Heart left ventricle (tissue), 16 donors: ENCODE measurements around the gene PTPDC1. TPM values are rescaled to one million over a fixed set of nuclear protein-coding genes. Genes with fewer than 3 reads are reported as not detected.

Experiments used
- ATAC-seq, 4 donors: fragments of 200-7000 bp; cut with Tn5 transposase; one replicate each; pipeline ENCODE4 v1.9.1; 2020 to 2022; ENCODE audit warnings: moderate library complexity in 4 of 4, mild to moderate bottlenecking in 3 of 4, moderate number of reproducible peaks in 1 of 4
- DNase-seq, 5 donors: peaks; one replicate each; pipeline ENCODE4 v3.0.0-alpha.2; 2020
- H3K27ac ChIP-seq, 12 donors: fragments of 200-600 bp; sonication (generic) in 4 of 12; one replicate each; pipeline versions ENCODE4 v1.5.0 to v1.8.0; 2016 to 2022; ENCODE audit warnings: mild to moderate bottlenecking in 2 of 12
- H3K27me3 ChIP-seq, 9 donors: fragments of 200-600 bp; sonication (generic) in 2 of 9; one replicate each; pipeline versions ENCODE4 v1.5.1 to v1.8.0; 2016 to 2022; ENCODE audit warnings: mild to moderate bottlenecking in 3 of 9
- H3K36me3 ChIP-seq, 9 donors: fragments of 200-600 bp; sonication (generic) in 2 of 9; one replicate each; pipeline versions ENCODE4 v1.5.0 to v1.8.0; 2018 to 2022; ENCODE audit warnings: mild to moderate bottlenecking in 2 of 9
- H3K4me1 ChIP-seq, 12 donors: fragments of 200-600 bp; sonication (generic) in 4 of 12; one replicate each; pipeline versions ENCODE4 v1.5.0 to v1.8.0; 2016 to 2022; ENCODE audit warnings: mild to moderate bottlenecking in 3 of 12
- H3K4me3 ChIP-seq, 12 donors: fragments of 200-600 bp; sonication (generic) in 4 of 12; one replicate each; pipeline versions ENCODE4 v1.5.0 to v1.8.0; 2017 to 2022; ENCODE audit warnings: mild to moderate bottlenecking in 9 of 12, moderate library complexity in 4 of 12
- H3K9me3 ChIP-seq, 12 donors: fragments of 200-600 bp; sonication (generic) in 4 of 12; one replicate each; pipeline versions ENCODE4 v1.5.0 to v1.8.0; 2016 to 2022; ENCODE audit warnings: mild to moderate bottlenecking in 1 of 12
- POLR2A ChIP-seq, 2 donors: fragments of 450-650 bp; IDR thresholded peaks; one replicate each; pipeline ENCODE4 v1.6.1; 2017; ENCODE audit warnings: antibody characterized with exemption in 2 of 2, mild to moderate bottlenecking in 2 of 2, moderate library complexity in 2 of 2
- WGBS, 4 donors: extraction: QIAGEN DNeasy Blood & Tissue Kit in 2 of 4; methylation state at CpG; one replicate each; pipeline versions ENCODE4 v1.1.5 to v1.1.7; 2013 to 2018; 5-methylcytosine and 5-hydroxymethylcytosine counted together
- intact Hi-C, 10 donors: fragments of 100-400 bp; cut with DNase I; formaldehyde crosslinking; loops; one replicate each; pipeline versions ENCODE4 v1.11.1 to v1.14.2; 2022
- polyA plus RNA-seq, 2 donors: library from polyadenylated mRNA; stranded (reverse); fragments of 200-250 nt; gene quantifications; one replicate each; pipeline ENCODE4 v1.2.3, GENCODE V29; 2013
- total RNA-seq, 9 donors: library from RNA; depleted of rRNA in 2 of 9; stranded (reverse); fragments of >200 nt in 2 of 9; fragmentation: NEBNext Ultra II Directional in 3 of 9; extraction: Animal tissue kit (Norgen Biotek cat#: 25700) in 3 of 9; gene quantifications; one replicate each; pipeline versions ENCODE4 v1.1.0 to v1.2.4, GENCODE V29; 2016 to 2023
- TF ChIP-seq, protein P1 (sequence below), 12 donors: fragments of 200-600 bp; sonication (generic) in 4 of 12; IDR thresholded peaks; one replicate each; pipeline versions ENCODE4 v1.5.0 to v1.8.0; 2018 to 2022; ENCODE audit warnings: antibody characterized with exemption in 12 of 12, mild to moderate bottlenecking in 5 of 12
- donor health status: ischemic (EF 13 %, LVEDD 7.1; RV severe dilation, severe dysfunction).
- donor health status: healthy with polysubstance abuse.
- donor health status: DM: no; HTN: yes; CAD: no.
- donor health status: DM: no; HTN: no; CAD: no.
- donor health status: ischemic (EF 25% LVEDD 6.9; RV normal size, moderate dysfunction).
- donor health status: ischemic (EF 25% LVEDD 5.7; RV mildly dilated, moderate dysfunction).
- donor health status: healthy.
- donor health status: DM: yes; HTN: yes; CAD: no.
- donor health status: ischemic (EF 35%, LVEDD 5.7; RV mildly dilated, moderate dysfunction).
- donor health status: nonischemic (EF 11% LVEDD 7.7; RV severe dilation, severe dysfunction).
- donor health status: DM: yes; HTN: yes; CAD: no.
- donor health status: PGD.
- donor health status: ischemic (EF 29% LVEDD 5.4; RV normal size, mild dysfunction).
- donor health status: nonischemic (EF 23%, LVEDD 6.1; RV moderate dilation, normal function).

The PTPDC1 gene
- total and polyA plus RNA-seq, 11 donors: 6.0 to 12.3 (median 7.9) TPM

- TF ChIP-seq POLR2A (IDR thresholded peaks at IDR 0.05): no peak
- TF ChIP-seq, protein P1, sequence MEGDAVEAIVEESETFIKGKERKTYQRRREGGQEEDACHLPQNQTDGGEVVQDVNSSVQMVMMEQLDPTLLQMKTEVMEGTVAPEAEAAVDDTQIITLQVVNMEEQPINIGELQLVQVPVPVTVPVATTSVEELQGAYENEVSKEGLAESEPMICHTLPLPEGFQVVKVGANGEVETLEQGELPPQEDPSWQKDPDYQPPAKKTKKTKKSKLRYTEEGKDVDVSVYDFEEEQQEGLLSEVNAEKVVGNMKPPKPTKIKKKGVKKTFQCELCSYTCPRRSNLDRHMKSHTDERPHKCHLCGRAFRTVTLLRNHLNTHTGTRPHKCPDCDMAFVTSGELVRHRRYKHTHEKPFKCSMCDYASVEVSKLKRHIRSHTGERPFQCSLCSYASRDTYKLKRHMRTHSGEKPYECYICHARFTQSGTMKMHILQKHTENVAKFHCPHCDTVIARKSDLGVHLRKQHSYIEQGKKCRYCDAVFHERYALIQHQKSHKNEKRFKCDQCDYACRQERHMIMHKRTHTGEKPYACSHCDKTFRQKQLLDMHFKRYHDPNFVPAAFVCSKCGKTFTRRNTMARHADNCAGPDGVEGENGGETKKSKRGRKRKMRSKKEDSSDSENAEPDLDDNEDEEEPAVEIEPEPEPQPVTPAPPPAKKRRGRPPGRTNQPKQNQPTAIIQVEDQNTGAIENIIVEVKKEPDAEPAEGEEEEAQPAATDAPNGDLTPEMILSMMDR (IDR thresholded peaks at IDR 0.05): no peak
- WGBS, 4 donors: 82 to 90% (median 86%) methylated on average over 7 of the region's 7 CpGs
- no peak for DNase-seq
- no peak overlapping the region for H3K4me3 ChIP-seq
- ATAC-seq: no peak
- H3K27ac ChIP-seq: peak overlapping the region; percentile 31 to 89 (median 64)
- H3K27me3 ChIP-seq: no peaks in the 10 kb centered on the region
- intact Hi-C loops: loop anchor here in 5 of 10 donors (5.0 to 10.0 kb wide), 5 partner anchors 37 to 52 kb away; partner anchors contain the start of gene PTPDC1 (in 3 of the 5)
- no peaks in the 10 kb centered on the region for H3K9me3 ChIP-seq
- H3K36me3 ChIP-seq: no peaks in the 10 kb centered on the region
- peaks cover 0 to 30% (median 18%) of the 10 kb centered on the region in 12 donors for H3K4me1 ChIP-seq
Measured at GRCh38 chr9:94134629-94135028, 50.4 kb downstream of the PTPDC1 start.

- peak overlapping the region; percentile 31 to 89 (median 64) for H3K27ac ChIP-seq
- intact Hi-C loops: loop anchor here in 2 of 10 donors (5.0 to 10.0 kb wide), 3 partner anchors 47 to 53 kb away; partner anchors contain the start of gene PTPDC1 (in 2 of the 2)
- H3K4me3 ChIP-seq: no peak overlapping the region
- H3K9me3 ChIP-seq: no peaks in the 10 kb centered on the region
- ATAC-seq (peak; percentile 57 to 89 (median 80)), DNase-seq (peak in 2 of 5 donors; percentile 39 to 47)
- peaks cover 0 to 33% (median 21%) of the 10 kb centered on the region in 12 donors for H3K4me1 ChIP-seq
- no peaks in the 10 kb centered on the region for H3K36me3 ChIP-seq
- no peaks in the 10 kb centered on the region for H3K27me3 ChIP-seq
- 24 to 56% (median 37%) methylated on average over 3 of the region's 3 CpGs for WGBS, 4 donors
- TF ChIP-seq, protein P1 (IDR thresholded peaks at IDR 0.05): no peak
- TF ChIP-seq POLR2A (IDR thresholded peaks at IDR 0.05): no peak
Measured at GRCh38 chr9:94135222-94135621, 51.0 kb downstream of the PTPDC1 start.

DNA sequence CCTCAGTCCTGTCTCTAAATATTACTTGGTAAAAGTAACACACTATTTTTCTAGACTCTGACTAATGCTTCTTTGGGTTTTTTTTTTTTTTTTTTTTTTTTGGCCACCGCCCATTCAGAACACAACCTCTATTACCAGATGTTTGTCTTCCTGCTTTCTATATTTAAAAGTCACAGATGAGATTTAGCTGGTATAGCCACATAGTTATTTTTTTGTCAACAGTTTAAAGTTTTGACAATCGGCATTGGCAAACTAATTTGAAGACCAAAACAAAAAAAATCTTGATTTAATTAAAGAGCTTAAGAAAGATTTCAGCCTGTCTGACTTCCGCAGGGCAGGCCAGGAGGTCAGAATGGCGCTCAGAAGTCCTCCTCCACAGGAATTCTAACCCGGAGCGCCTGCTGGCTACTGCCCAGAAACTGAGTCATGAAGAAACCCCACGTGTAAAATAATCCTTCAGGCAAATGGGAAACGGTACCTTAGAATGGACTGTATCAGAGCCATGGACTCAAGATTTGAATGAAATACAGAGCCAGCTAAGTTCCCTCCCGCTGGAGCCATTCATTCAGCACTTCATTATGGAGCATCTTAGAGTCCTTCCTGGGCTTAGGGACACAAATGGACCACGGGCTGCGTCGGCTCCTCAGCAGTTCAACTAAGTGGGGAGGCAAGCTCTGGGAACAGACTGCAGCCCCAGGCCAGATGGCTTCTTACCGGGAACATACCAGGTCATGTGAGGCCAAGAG lies 55.6 kb downstream of the PTPDC1 start:
- H3K36me3 ChIP-seq: no peaks in the 10 kb centered on the region
- ATAC-seq: peak; percentile 72 to 91 (median 78)
- peak; percentile 88 to 92 (median 90) for DNase-seq
- WGBS, 4 donors: 30 to 53% (median 33%) methylated on average over 13 of the region's 13 CpGs
- intact Hi-C loops: loop anchor here in 6 of 10 donors (1.0 to 10.0 kb wide), 6 partner anchors 17 to 58 kb away; partner anchors contain the start of gene PTPDC1 (in 4 of the 6)
- TF ChIP-seq POLR2A (IDR thresholded peaks at IDR 0.05): no peak
- TF ChIP-seq, protein P1 (IDR thresholded peaks at IDR 0.05): no peak
- peaks cover 0 to 46% (median 35%) of the 10 kb centered on the region in 12 donors for H3K4me1 ChIP-seq
- peak overlapping the region in 7 of 12 donors; percentile 1 to 31 (median 20) for H3K4me3 ChIP-seq
- H3K27me3 ChIP-seq: no peaks in the 10 kb centered on the region
- peak overlapping the region; percentile 53 to 91 (median 82) for H3K27ac ChIP-seq
- H3K9me3 ChIP-seq: no peaks in the 10 kb centered on the region

DNA sequence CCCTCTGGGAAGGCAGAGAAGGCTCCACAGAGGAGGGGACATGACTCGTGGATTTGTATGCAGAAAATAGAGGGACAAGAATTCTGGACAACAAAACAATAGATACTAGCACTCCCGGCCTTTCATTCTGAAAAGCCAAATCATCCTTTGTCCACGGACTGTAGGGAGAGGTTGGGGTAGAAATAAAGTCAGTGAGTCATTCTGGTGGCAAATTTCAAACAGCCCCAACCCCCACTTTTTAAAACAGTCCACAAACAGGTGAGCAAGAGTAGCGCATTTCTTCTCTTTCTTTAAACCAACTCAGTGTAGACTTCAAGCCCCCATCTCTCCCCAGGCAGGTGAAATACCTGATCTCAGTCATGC lies 56.1 kb downstream of the PTPDC1 start:
- no peaks in the 10 kb centered on the region for H3K27me3 ChIP-seq
- TF ChIP-seq, protein P1 (IDR thresholded peaks at IDR 0.05): no peak
- TF ChIP-seq POLR2A (IDR thresholded peaks at IDR 0.05): no peak
- 39 to 49% (median 43%) methylated on average over 4 of the region's 4 CpGs for WGBS, 4 donors
- no peak for DNase-seq
- no peaks in the 10 kb centered on the region for H3K9me3 ChIP-seq
- H3K27ac ChIP-seq: peak overlapping the region; percentile 53 to 91 (median 82)
- no peaks in the 10 kb centered on the region for H3K36me3 ChIP-seq
- peaks cover 0 to 43% (median 31%) of the 10 kb centered on the region in 12 donors for H3K4me1 ChIP-seq
- no peak for ATAC-seq
- peak overlapping the region in 7 of 12 donors; percentile 1 to 31 (median 20) for H3K4me3 ChIP-seq
- intact Hi-C loops: loop anchor here in 3 of 10 donors (1.0 to 10.0 kb wide), 3 partner anchors 17 to 58 kb away; partner anchors contain the start of gene PTPDC1 (in 2 of the 3)
